Endothelial cell of umbilical vein (primary cell): ENCODE results near the gene ZMAT3. TPM values are rescaled to one million over a fixed set of nuclear protein-coding genes. Genes with fewer than 3 reads are reported as not detected.

Experiments used
- BruUV-seq: library from RNA; stranded (reverse); fragments of 400-500 nt; replicated peaks from 2 replicates; lab custom pipeline; 2021; lab: Mats Ljungman, UMichigan
- CTCF ChIA-PET: fragments of 300-600, 350-600 bp; sonication (Branson Sonifier 250); formaldehyde crosslinking; loops from one replicate; lab custom pipeline; 2021; ENCODE audit warnings: antibody characterized with exemption, inconsistent platforms; lab: Charles Lee
- POLR2A ChIA-PET: fragments of 300-600, 350-600 bp; sonication (Branson Sonifier 250); formaldehyde crosslinking; loops from one replicate; lab custom pipeline; 2021; ENCODE audit warnings: antibody characterized with exemption, inconsistent platforms; lab: Charles Lee
- DNase-seq: peaks from one replicate; pipeline ENCODE4 v3.0.0-alpha.2; 2011; ENCODE audit warnings: low read depth, low spot score
- FAIRE-seq: peaks from 2 replicates; lab custom pipeline; 2011; peaks lifted over from hg19 to GRCh38; lab: Jason Lieb, UNC
- H2AFZ ChIP-seq: 2 replicates; pipeline ENCODE4 v1.6.0; 2012; ENCODE audit warnings: low read depth, low read length, control low read depth, inconsistent platforms
- H3K27ac ChIP-seq: 2 replicates; pipeline ENCODE4 v1.5.1; 2011; ENCODE audit warnings: low read depth, mild to moderate bottlenecking, control low read depth, low read length, moderate library complexity; ENCODE audit not compliant: insufficient read depth
- H3K27me3 ChIP-seq, 2 experiments: 2 replicates each; pipeline versions ENCODE4 v1.6.0 to v1.6.1; 2011; ENCODE audit warnings: low read length in 2 of 2, mixed read lengths in 1 of 2; ENCODE audit not compliant: control insufficient read depth in 2 of 2, insufficient read depth in 2 of 2
- H3K36me3 ChIP-seq, 2 experiments: 2 replicates in 1 of 2; 3 replicates in 1 of 2; pipeline ENCODE4 v1.5.1; 2011; ENCODE audit warnings: low read length in 2 of 2, mild to moderate bottlenecking in 1 of 2, moderate library complexity in 1 of 2; ENCODE audit not compliant: control insufficient read depth in 2 of 2, insufficient read depth in 2 of 2; ENCODE audit errors: extremely low read depth in 1 of 2
- H3K4me1 ChIP-seq: 3 replicates; pipeline ENCODE4 v1.5.1; 2011; ENCODE audit warnings: mild to moderate bottlenecking, low read length; ENCODE audit not compliant: control insufficient read depth, insufficient read depth; ENCODE audit errors: extremely low read depth
- H3K4me2 ChIP-seq: 2 replicates; pipeline ENCODE4 v1.6.1; 2011; ENCODE audit warnings: low read length, control low read depth, mixed read lengths; ENCODE audit not compliant: insufficient read depth
- H3K4me3 ChIP-seq, 3 experiments: fragments of 200-600 bp in 1 of 3; sonication (generic), shearing (Covaris generic) in 1 of 3; replicated peaks in 1 of 3; 2 replicates each; pipeline ENCODE4 v1.5.1; 2011 to 2016; ENCODE audit warnings: control low read depth in 3 of 3, low read length in 3 of 3, mild to moderate bottlenecking in 2 of 3, inconsistent platforms in 1 of 3, low read depth in 1 of 3, moderate library complexity in 1 of 3; ENCODE audit not compliant: insufficient read depth in 1 of 3
- H3K79me2 ChIP-seq: 2 replicates; pipeline ENCODE4 v1.6.0; 2012; ENCODE audit warnings: low read length, inconsistent platforms; ENCODE audit not compliant: control insufficient read depth, insufficient read depth
- H3K9ac ChIP-seq: replicated peaks from 2 replicates; pipeline ENCODE3; 2011; ENCODE audit warnings: low read length, control low read depth; ENCODE audit not compliant: insufficient read depth; ENCODE audit errors: extremely low read depth
- H3K9me1 ChIP-seq: replicated peaks from 3 replicates; pipeline ENCODE4 v1.6.0; 2011; ENCODE audit warnings: mild to moderate bottlenecking, low read length; ENCODE audit not compliant: control insufficient read depth, insufficient read depth; ENCODE audit errors: extremely low read depth
- H3K9me3 ChIP-seq: replicated peaks from 2 replicates; pipeline ENCODE4 v1.5.1; 2012; ENCODE audit warnings: low read length, inconsistent platforms; ENCODE audit not compliant: control insufficient read depth, insufficient read depth
- H4K20me1 ChIP-seq: replicated peaks from 2 replicates; pipeline ENCODE3; 2011; ENCODE audit warnings: mild to moderate bottlenecking, low read length; ENCODE audit not compliant: control insufficient read depth, insufficient read depth; ENCODE audit errors: extremely low read depth
- CTCF ChIP-seq, 2 donors: IDR thresholded peaks; 1 replicate in 1 of 2; 2 replicates in 1 of 2; pipeline ENCODE4 v1.5.1; 2011; ENCODE audit warnings: low read length in 2 of 2, mild to moderate bottlenecking in 2 of 2, moderate library complexity in 2 of 2, control low read depth in 1 of 2, inconsistent platforms in 1 of 2, low read depth in 1 of 2; ENCODE audit not compliant: insufficient read depth in 1 of 2; ENCODE audit errors: extremely low read depth in 1 of 2
- EZH2 ChIP-seq: IDR thresholded peaks from 2 replicates; pipeline ENCODE4 v1.6.1; 2012; ENCODE audit warnings: borderline replicate concordance, low read depth, mild to moderate bottlenecking, moderate library complexity, low read length, inconsistent platforms; ENCODE audit not compliant: severe bottlenecking
- FOS ChIP-seq: IDR thresholded peaks from 2 replicates; pipeline ENCODE4 v1.6.1; 2011; ENCODE audit warnings: mild to moderate bottlenecking, low read length, moderate library complexity, borderline replicate concordance; ENCODE audit not compliant: insufficient read depth
- GATA2 ChIP-seq: IDR thresholded peaks from 2 replicates; pipeline ENCODE4 v1.7.0; 2011; ENCODE audit warnings: low read depth, mild to moderate bottlenecking, moderate library complexity, mixed read lengths, low read length; ENCODE audit not compliant: insufficient read length, insufficient read depth
- JUN ChIP-seq: IDR thresholded peaks from 2 replicates; pipeline ENCODE4 v1.6.1; 2011; ENCODE audit warnings: borderline replicate concordance, low read depth; ENCODE audit not compliant: insufficient read length, insufficient read depth
- MAX ChIP-seq: IDR thresholded peaks from 2 replicates; pipeline ENCODE4 v1.6.1; 2011; ENCODE audit not compliant: insufficient read depth, insufficient read length
- MYC ChIP-seq: IDR thresholded peaks from one replicate; pipeline ENCODE4 v1.6.1; 2011; ENCODE audit warnings: mild to moderate bottlenecking, low read depth, low read length
- POLR2A ChIP-seq: IDR thresholded peaks from 2 replicates; pipeline ENCODE4 v1.6.1; 2012; ENCODE audit warnings: low read depth, mild to moderate bottlenecking, control low read depth, low read length
- POLR2AphosphoS5 ChIP-seq: IDR thresholded peaks from 2 replicates; pipeline ENCODE4 v1.6.1; 2012; ENCODE audit warnings: low read depth, mild to moderate bottlenecking, control low read depth, low read length, moderate library complexity; ENCODE audit not compliant: insufficient read depth
- dilution Hi-C: fragments of 300-500 bp; cut with MboI; formaldehyde crosslinking; loops from one replicate; pipeline ENCODE4 v1.15.0; 2019; ENCODE audit warnings: low sequenced_read_pairs; ENCODE audit not compliant: extremely low pct_ligation_motif_present
- intact Hi-C: fragments of 100-400 bp; cut with micrococcal nuclease; formaldehyde crosslinking; loops from one replicate; pipeline ENCODE4 v1.10.0; 2022
- polyA plus RNA-seq, 4 experiments: library from polyadenylated mRNA; depleted of rRNA in 3 of 4; stranded (reverse) in 3 of 4; unstranded in 1 of 4; fragments of >200 nt; gene quantifications; 2 replicates each; pipeline versions ENCODE4 v1.2.1 to v1.2.3, GENCODE V29; 2011 to 2012; ENCODE audit warnings: missing spikeins in 1 of 4
- total RNA-seq: library from RNA; stranded (reverse); gene quantifications from 2 replicates; pipeline ENCODE4 v1.2.3, GENCODE V29; 2021

ZMAT3 gene
- total and polyA plus RNA-seq, 2 donors (not counting 3 experiments of a cell fraction or from before 2014, with no cell fraction given), result 13.2 to 33.1 TPM

GRCh38 chr3:179005213-179005612 is 66.4 kb downstream of the ZMAT3 start:
- no peak for DNase-seq
- H3K9me3 ChIP-seq, result no peaks in the 10 kb centered on the region
- no peaks in the 10 kb centered on the region for H3K79me2 ChIP-seq
- ChIA-PET CTCF (no interaction called here), POLR2A (no interaction called here)
- no peak for FAIRE-seq
- TF ChIP-seq MAX, result no peak
- no peak for TF ChIP-seq CTCF (IDR thresholded peaks at IDR 0.05; ENCODE audit: extremely low read depth in 1 of 2, insufficient read depth in 1 of 2, low read depth in 1 of 2, low read length in 2 of 2)
- TF ChIP-seq POLR2AphosphoS5, result no peak
- intact Hi-C loops, result no loop called here
- H3K27ac ChIP-seq, result no peak overlapping the region
- BruUV-seq, result no TSS peak
- peaks cover 0 to 2% of the 10 kb centered on the region in 2 experiments for H3K36me3 ChIP-seq
- H3K9me1 ChIP-seq, result no peaks in the 10 kb centered on the region
- no peaks in the 10 kb centered on the region for H3K4me1 ChIP-seq
- no peak overlapping the region for H3K4me3 ChIP-seq
- H3K9ac ChIP-seq, result no peak overlapping the region
- no peak overlapping the region for H3K4me2 ChIP-seq
- H3K27me3 ChIP-seq, result no peaks in the 10 kb centered on the region
- no peak overlapping the region for H2AFZ ChIP-seq
- dilution Hi-C loops, result no loop called here
- no peaks in the 10 kb centered on the region for H4K20me1 ChIP-seq

- intact Hi-C loops (no loop called here), dilution Hi-C loops (no loop called here)
- Histone ChIP-seq H3K4me2 (no peak overlapping the region), H3K36me3 (peaks cover 0 to 2% of the 10 kb centered on the region in 2 experiments), H2AFZ (no peak overlapping the region), H3K4me3 (no peak overlapping the region), H3K9me3 (no peaks in the 10 kb centered on the region), H3K9ac (no peak overlapping the region), H3K79me2 (no peaks in the 10 kb centered on the region), H4K20me1 (no peaks in the 10 kb centered on the region), H3K27ac (no peak overlapping the region), H3K4me1 (no peaks in the 10 kb centered on the region), H3K9me1 (no peaks in the 10 kb centered on the region), H3K27me3 (no peaks in the 10 kb centered on the region)
- no peak for FAIRE-seq
- ChIA-PET POLR2A (no interaction called here), CTCF (no interaction called here)
- no peak for TF ChIP-seq JUN
- no peak for TF ChIP-seq EZH2
- no peak for TF ChIP-seq FOS
- TF ChIP-seq POLR2AphosphoS5, result no peak
- no peak for TF ChIP-seq CTCF (IDR thresholded peaks at IDR 0.05; ENCODE audit: extremely low read depth in 1 of 2, insufficient read depth in 1 of 2, low read depth in 1 of 2, low read length in 2 of 2)
- no peak for TF ChIP-seq MAX
- no peak for TF ChIP-seq MYC
- no peak for TF ChIP-seq GATA2
- no peak for TF ChIP-seq POLR2A
- no peak for DNase-seq
- no TSS peak for BruUV-seq
Observed at GRCh38 chr3:179000659-179001058, 71.0 kb downstream of the ZMAT3 start.
